Testis (tissue), 3 donors: ENCODE data around the gene TRIM15. TPM values are rescaled to one million over a fixed set of nuclear protein-coding genes. Genes with fewer than 3 reads are reported as not detected.
"Not testable (repeated sequence)": the region's sequence is repeated elsewhere in the genome, so short reads cannot be mapped to it uniquely, and the experiment has no call there.

Source experiments
- DNase-seq: peaks from one replicate; pipeline ENCODE4 v3.0.0-alpha.2; 2019
- H3K27ac ChIP-seq, 2 donors: fragments of 200-600 bp; sonication (generic); one replicate each; pipeline ENCODE4 v1.5.1; 2019
- H3K27me3 ChIP-seq: fragments of 200-600 bp; sonication (generic); one replicate; pipeline ENCODE4 v1.5.1; 2019
- H3K36me3 ChIP-seq: fragments of 200-600 bp; sonication (generic); one replicate; pipeline ENCODE4 v1.5.1; 2017; ENCODE audit warnings: low read depth; ENCODE audit errors: missing control alignments
- H3K4me1 ChIP-seq: fragments of 200-600 bp; sonication (generic); one replicate; pipeline ENCODE4 v1.5.1; 2019
- H3K4me3 ChIP-seq, 2 donors: fragments of 200-600 bp; sonication (generic); one replicate each; pipeline ENCODE4 v1.5.1; 2017 to 2019
- H3K9me3 ChIP-seq: fragments of 200-600 bp; sonication (generic); one replicate; pipeline ENCODE4 v1.5.1; 2017
- POLR2A ChIP-seq: fragments of 450-650 bp; IDR thresholded peaks from one replicate; pipeline ENCODE4 v1.6.1; 2017; ENCODE audit warnings: antibody characterized with exemption, mild to moderate bottlenecking, moderate library complexity
- WGBS, 2 donors: methylation state at CpG; one replicate each; pipeline ENCODE4 v1.1.5; 2018; 5-methylcytosine and 5-hydroxymethylcytosine counted together
- intact Hi-C: fragments of 100-400 bp; cut with DNase I; formaldehyde crosslinking; loops from one replicate; pipeline ENCODE4 v1.15.1; 2023; ENCODE audit warnings: low total_unique reads
- polyA plus RNA-seq: library from polyadenylated mRNA; stranded (reverse); fragments of 350-450 nt; fragmentation: Illumina TruSeq; extraction: RNeasy Lipid Tissue Mini Kit (QIAGEN cat#74804); gene quantifications from one replicate; pipeline ENCODE4 v1.2.3, GENCODE V29; 2014; ENCODE audit warnings: low read depth, low replicate concordance; ENCODE audit not compliant: insufficient read depth
- total RNA-seq, 2 donors: library from RNA; depleted of rRNA; stranded (reverse); fragments of >200 nt; gene quantifications; one replicate each; pipeline ENCODE4 v1.2.3, GENCODE V29; 2016
- TF ChIP-seq, protein P1 (sequence below), 3 experiments: fragments of 450-650 bp in 2 of 3; fragments of 200-600 bp in 1 of 3; sonication (generic) in 1 of 3; IDR thresholded peaks; one replicate each; pipeline ENCODE4 v1.5.1; 2016 to 2019; ENCODE audit warnings: antibody characterized with exemption in 3 of 3, mild to moderate bottlenecking in 2 of 3, moderate library complexity in 1 of 3

TRIM15 gene
- total and polyA plus RNA-seq, 3 donors from 2014 or later, result 0.25 to 1.1 TPM; not detected in 1

DNA sequence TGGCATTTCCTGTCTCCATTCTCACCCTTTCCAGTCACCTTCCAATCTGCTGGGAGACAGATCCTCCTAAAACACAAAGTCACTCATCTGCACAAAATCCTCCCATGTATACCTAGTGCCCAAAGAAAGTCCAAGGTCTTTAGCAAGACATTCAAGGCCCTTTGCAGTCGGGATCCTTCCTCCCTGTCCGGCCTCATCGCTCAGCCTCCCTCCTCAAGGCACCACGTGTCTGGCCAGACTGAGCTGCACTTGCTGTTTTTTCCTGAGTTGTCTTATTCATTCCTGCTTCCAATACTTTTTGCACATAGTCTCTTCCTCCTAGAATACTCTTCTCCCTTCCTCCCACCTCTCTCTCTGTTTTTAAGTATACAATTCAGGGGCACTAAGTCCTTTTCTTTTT is 1.4 kb downstream of the TRIM15 start:
- Histone ChIP-seq H3K9me3 (no peaks in the 10 kb centered on the region), H3K4me3 (no peak overlapping the region), H3K36me3 (no peaks in the 10 kb centered on the region), H3K27ac (no peak overlapping the region), H3K4me1 (no peaks in the 10 kb centered on the region), H3K27me3 (no peaks in the 10 kb centered on the region)
- DNase-seq, result no peak
- TF ChIP-seq, protein P1, sequence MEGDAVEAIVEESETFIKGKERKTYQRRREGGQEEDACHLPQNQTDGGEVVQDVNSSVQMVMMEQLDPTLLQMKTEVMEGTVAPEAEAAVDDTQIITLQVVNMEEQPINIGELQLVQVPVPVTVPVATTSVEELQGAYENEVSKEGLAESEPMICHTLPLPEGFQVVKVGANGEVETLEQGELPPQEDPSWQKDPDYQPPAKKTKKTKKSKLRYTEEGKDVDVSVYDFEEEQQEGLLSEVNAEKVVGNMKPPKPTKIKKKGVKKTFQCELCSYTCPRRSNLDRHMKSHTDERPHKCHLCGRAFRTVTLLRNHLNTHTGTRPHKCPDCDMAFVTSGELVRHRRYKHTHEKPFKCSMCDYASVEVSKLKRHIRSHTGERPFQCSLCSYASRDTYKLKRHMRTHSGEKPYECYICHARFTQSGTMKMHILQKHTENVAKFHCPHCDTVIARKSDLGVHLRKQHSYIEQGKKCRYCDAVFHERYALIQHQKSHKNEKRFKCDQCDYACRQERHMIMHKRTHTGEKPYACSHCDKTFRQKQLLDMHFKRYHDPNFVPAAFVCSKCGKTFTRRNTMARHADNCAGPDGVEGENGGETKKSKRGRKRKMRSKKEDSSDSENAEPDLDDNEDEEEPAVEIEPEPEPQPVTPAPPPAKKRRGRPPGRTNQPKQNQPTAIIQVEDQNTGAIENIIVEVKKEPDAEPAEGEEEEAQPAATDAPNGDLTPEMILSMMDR (IDR thresholded peaks at IDR 0.05), result no peak
- no peak for TF ChIP-seq POLR2A
- intact Hi-C loops, result no loop called here
- 67 to 68% methylated on average over 4 of the region's 4 CpGs for WGBS, 2 donors

DNA sequence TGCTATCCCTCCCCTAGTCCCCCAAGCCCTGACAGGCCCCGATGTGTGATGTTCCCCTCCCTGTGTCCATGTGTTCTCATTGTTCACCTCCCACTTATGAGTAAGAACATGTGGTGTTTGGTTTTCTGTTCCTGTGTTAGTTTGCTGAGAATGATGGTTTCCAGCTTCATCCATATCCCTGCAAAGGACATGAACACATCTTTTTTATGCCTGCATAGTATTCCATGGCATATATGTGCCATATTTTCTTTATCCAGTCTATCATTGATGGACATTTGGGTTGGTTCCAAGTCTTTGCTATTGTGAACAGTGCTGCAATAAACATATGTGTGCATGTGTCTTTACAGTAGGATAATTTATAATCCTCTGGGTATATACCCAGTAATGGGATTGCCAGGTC is 1.9 kb downstream of the TRIM15 start:
- H3K4me3 ChIP-seq, H3K9me3 ChIP-seq, H3K27me3 ChIP-seq, H3K27ac ChIP-seq, H3K36me3 ChIP-seq, intact Hi-C loops, H3K4me1 ChIP-seq, DNase-seq: not testable (repeated sequence)
- 79 to 96% methylated on average over 1 of the region's 1 CpG for WGBS, 2 donors

DNA sequence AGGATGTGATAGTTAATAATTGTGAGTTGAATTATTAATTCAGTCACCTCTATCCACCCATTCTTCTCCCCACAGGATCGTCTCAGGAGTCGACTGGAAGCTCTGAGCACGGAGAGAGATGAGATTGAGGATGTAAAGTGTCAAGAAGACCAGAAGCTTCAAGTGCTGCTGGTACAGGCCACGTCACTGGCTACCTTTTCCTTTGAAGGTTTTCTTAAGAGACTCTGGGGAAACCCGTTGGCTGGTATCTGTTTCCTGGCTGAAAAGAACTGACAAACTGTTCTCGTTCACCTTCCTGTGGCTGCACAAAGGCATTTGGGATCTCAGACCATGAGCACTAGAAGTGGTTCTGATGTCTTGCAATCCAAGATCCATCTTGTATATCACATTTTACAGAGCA is 3.8 kb downstream of the TRIM15 start:
- WGBS, 2 donors, result 68 to 78% methylated on average over 6 of the region's 6 CpGs
- intact Hi-C loops, result no loop called here
- peaks cover 5% of the 10 kb centered on the region for H3K4me1 ChIP-seq
- H3K27me3 ChIP-seq, result no peaks in the 10 kb centered on the region
- no peak overlapping the region for H3K27ac ChIP-seq
- TF ChIP-seq, protein P1 (IDR thresholded peaks at IDR 0.05), result no peak
- no peak for TF ChIP-seq POLR2A
- H3K36me3 ChIP-seq, result no peaks in the 10 kb centered on the region
- H3K9me3 ChIP-seq, result no peaks in the 10 kb centered on the region
- no peak for DNase-seq
- H3K4me3 ChIP-seq, result no peak overlapping the region

DNA sequence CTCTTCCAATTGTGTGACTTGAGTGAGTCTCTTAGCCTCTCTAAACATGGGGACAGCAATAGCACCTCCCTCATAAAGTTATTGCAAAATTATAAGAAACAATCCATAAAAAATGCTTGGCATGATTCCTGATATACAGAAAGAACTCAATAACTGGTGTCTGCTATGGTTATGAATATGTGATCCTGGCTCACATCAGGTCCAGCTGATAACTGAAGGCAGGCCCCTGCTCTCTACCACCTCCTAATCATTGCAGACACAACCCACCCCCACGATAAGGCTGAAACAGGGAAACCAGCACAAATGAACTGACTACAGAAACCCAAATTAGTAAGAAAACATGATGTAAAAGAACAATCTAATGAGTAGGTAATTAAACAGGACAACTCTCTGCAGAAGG is 5.4 kb downstream of the TRIM15 start:
- 68 to 79% methylated on average over 1 of the region's 1 CpG for WGBS, 2 donors
- no peak for DNase-seq
- Histone ChIP-seq H3K4me1 (peaks cover 6% of the 10 kb centered on the region), H3K4me3 (no peak overlapping the region), H3K27me3 (no peaks in the 10 kb centered on the region), H3K36me3 (no peaks in the 10 kb centered on the region), H3K27ac (no peak overlapping the region), H3K9me3 (no peaks in the 10 kb centered on the region)
- TF ChIP-seq, protein P1 (IDR thresholded peaks at IDR 0.05), result no peak
- no peak for TF ChIP-seq POLR2A
- intact Hi-C loops, result no loop called here

DNA sequence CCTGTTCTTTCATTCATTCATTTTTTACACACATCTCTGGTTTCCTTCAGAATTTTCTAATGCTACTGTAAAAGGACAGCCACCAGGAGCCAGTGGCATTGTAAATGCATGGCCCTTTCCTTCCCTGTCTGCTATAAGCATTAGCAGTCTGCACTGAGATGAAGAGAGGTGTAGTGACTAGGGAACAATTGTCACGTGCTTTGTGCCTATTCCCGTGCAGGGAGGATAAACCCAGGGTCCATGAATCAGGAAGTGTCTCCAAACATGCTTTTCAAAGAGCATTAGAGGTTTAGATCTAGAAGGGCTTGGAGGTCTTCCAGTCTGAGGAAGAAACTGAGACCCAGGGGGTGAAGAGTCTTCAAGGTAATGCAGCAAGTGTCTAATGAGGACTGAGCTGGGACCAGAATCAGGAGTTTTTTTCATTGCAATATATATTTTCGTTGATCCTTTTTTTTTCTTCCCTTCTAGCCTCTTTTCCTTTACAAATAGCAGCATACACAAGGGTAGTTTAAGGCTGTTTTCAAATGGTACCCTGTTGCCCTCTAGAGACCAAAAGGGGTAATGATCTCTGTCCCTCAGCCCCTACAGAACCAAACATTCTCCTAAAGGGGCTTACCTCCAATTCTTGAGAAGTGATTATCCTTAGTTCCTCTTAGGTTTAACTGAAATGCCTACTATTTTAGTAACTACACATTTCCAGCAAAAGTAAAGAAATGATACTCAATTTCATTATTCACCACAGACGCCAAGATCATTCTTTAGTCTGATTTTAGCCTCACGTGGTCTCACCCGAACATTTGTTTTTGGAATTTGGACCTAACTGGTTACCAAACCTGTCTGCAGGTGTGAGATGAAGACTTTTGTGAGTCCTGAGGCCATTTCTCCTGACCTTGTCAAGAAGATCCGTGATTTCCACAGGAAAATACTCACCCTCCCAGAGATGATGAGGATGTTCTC is 6.6 kb downstream of the TRIM15 start:
- TF ChIP-seq, protein P1 (IDR thresholded peaks at IDR 0.05), result peak; percentile 55 to 64 (median 59)
- no peak for TF ChIP-seq POLR2A
- intact Hi-C loops, result no loop called here
- Histone ChIP-seq H3K27ac (no peak overlapping the region), H3K36me3 (no peaks in the 10 kb centered on the region), H3K27me3 (no peaks in the 10 kb centered on the region), H3K4me1 (peaks cover 6% of the 10 kb centered on the region), H3K9me3 (no peaks in the 10 kb centered on the region), H3K4me3 (no peak overlapping the region)
- 38 to 40% methylated on average over 7 of the region's 7 CpGs for WGBS, 2 donors
- DNase-seq, result no peak
